A549 (cell line): ENCODE results near the gene NUDT5. TPM values are rescaled to one million over a fixed set of nuclear protein-coding genes. Genes with fewer than 3 reads are reported as not detected.
A peak's percentile ranks its signal among the peaks of the same experiment; 100 is the strongest.

Experiments used
- ATAC-seq, 2 experiments: fragments of 200-7000 bp in 1 of 2; fragments of >200 bp in 1 of 2; cut with Nextera tagmentation in 1 of 2; cut with Tn5 transposase in 1 of 2; 3 replicates each; pipeline versions ENCODE4 v1.8.0 to v1.9.1; 2018 to 2020; ENCODE audit warnings: mild to moderate bottlenecking in 1 of 2, moderate library complexity in 1 of 2
- CTCF ChIA-PET: fragments of 300-600 bp; sonication (Branson Sonifier 250); formaldehyde crosslinking; extraction: SDS; loops from one replicate; lab custom pipeline; 2021; ENCODE audit warnings: antibody characterized with exemption, inconsistent platforms; lab: Yijun Ruan, JAX
- POLR2A ChIA-PET: fragments of 350-600 bp; formaldehyde crosslinking; extraction: SDS; loops from one replicate; lab custom pipeline; 2021; ENCODE audit warnings: antibody characterized with exemption, inconsistent platforms; lab: Yijun Ruan, JAX
- DNase-seq, 2 experiments: peaks; one replicate each; pipeline versions ENCODE4 v3.0.0 to v3.0.0-alpha.2; 2011 to 2016; ENCODE audit warnings: low read depth in 1 of 2, low spot score in 1 of 2
- FAIRE-seq: peaks from 2 replicates; lab custom pipeline; 2011; peaks lifted over from hg19 to GRCh38; lab: Jason Lieb, UNC
- H3K27ac ChIP-seq, 2 experiments: fragments of >200 bp; sonication (Bioruptor Twin); formaldehyde crosslinking; 3 replicates each; pipeline ENCODE4 v1.5.1; 2016 to 2017
- H3K4me1 ChIP-seq: fragments of >200 bp; sonication (Bioruptor Twin); formaldehyde crosslinking; 3 replicates; pipeline ENCODE4 v1.6.1; 2016
- H3K4me2 ChIP-seq: fragments of >200 bp; sonication (Bioruptor Twin); formaldehyde crosslinking; 3 replicates; pipeline ENCODE4 v1.6.1; 2016
- H3K4me3 ChIP-seq: fragments of >200 bp; sonication (Bioruptor Twin); formaldehyde crosslinking; 3 replicates; pipeline ENCODE4 v1.5.1; 2016
- H3K9me3 ChIP-seq: fragments of >200 bp; sonication (Bioruptor Twin); formaldehyde crosslinking; 3 replicates; pipeline ENCODE4 v1.6.1; 2016
- CEBPB ChIP-seq, 2 experiments: fragments of >200 bp in 1 of 2; sonication (Bioruptor Twin) in 1 of 2; formaldehyde crosslinking in 1 of 2; IDR thresholded peaks; 2 replicates each; pipeline ENCODE4 v1.6.1; 2012 to 2016
- CHD2 ChIP-seq: fragments of 150-350 bp; IDR thresholded peaks from 2 replicates; pipeline ENCODE4 v1.6.1; 2014; ENCODE audit warnings: low read length; ENCODE audit not compliant: partially characterized antibody
- CHD4 ChIP-seq: fragments of 200-600 bp; sonication (generic); IDR thresholded peaks from 2 replicates; pipeline ENCODE4 v1.6.1; 2016; ENCODE audit warnings: antibody characterized with exemption, mild to moderate bottlenecking, borderline replicate concordance
- EHF ChIP-seq: fragments of 250-450 bp; sonication (Bioruptor Pico); IDR thresholded peaks from 2 replicates; pipeline ENCODE4 v1.5.0; 2020; ENCODE audit warnings: mild to moderate bottlenecking
- ESRRA ChIP-seq: fragments of 150-350 bp; IDR thresholded peaks from 2 replicates; pipeline ENCODE4 v1.6.1; 2014; ENCODE audit warnings: mild to moderate bottlenecking, low read length, borderline replicate concordance
- JUNB ChIP-seq: fragments of >200 bp; sonication (Bioruptor Twin); formaldehyde crosslinking; IDR thresholded peaks from 2 replicates; pipeline ENCODE4 v1.6.1; 2016
- KDM1A ChIP-seq: fragments of 200-600 bp; sonication (generic); IDR thresholded peaks from 2 replicates; pipeline ENCODE4 v1.6.1; 2016; ENCODE audit warnings: low read depth, mild to moderate bottlenecking
- KDM5A ChIP-seq: fragments of 200-600 bp; sonication (generic); IDR thresholded peaks from 2 replicates; pipeline ENCODE4 v1.6.1; 2016; ENCODE audit warnings: antibody characterized with exemption, mild to moderate bottlenecking
- MAFK ChIP-seq: fragments of 450-650 bp; IDR thresholded peaks from 2 replicates; pipeline ENCODE4 v1.6.1; 2014; ENCODE audit not compliant: partially characterized antibody
- MAZ ChIP-seq: fragments of 150-350 bp; IDR thresholded peaks from 2 replicates; pipeline ENCODE4 v1.6.1; 2014; ENCODE audit warnings: antibody characterized with exemption, low read depth, low read length, borderline replicate concordance
- NFE2L2 ChIP-seq: fragments of 150-350 bp; conservative IDR thresholded peaks from 2 replicates; pipeline ENCODE4 v1.6.1; 2014; ENCODE audit warnings: low read length
- NPAS2 ChIP-seq: fragments of 250-450 bp; sonication (Bioruptor Pico); IDR thresholded peaks from 2 replicates; pipeline ENCODE4 v1.8.0; 2022; ENCODE audit warnings: mild to moderate bottlenecking, moderate library complexity, borderline replicate concordance
- NR3C1 ChIP-seq: fragments of >200 bp; sonication (Bioruptor Twin); formaldehyde crosslinking; IDR thresholded peaks from 3 replicates; pipeline ENCODE4 v1.6.1; 2017
- PHF8 ChIP-seq: fragments of 200-600 bp; sonication (generic); IDR thresholded peaks from 2 replicates; pipeline ENCODE4 v1.6.1; 2016; ENCODE audit warnings: low read depth, mild to moderate bottlenecking, antibody characterized with exemption, moderate library complexity, borderline replicate concordance
- RAD21 ChIP-seq, 2 experiments: fragments of >200 bp in 1 of 2; sonication (Bioruptor Twin) in 1 of 2; formaldehyde crosslinking in 1 of 2; IDR thresholded peaks in 1 of 2; conservative IDR thresholded peaks in 1 of 2; 2 replicates in 1 of 2; 3 replicates in 1 of 2; pipeline ENCODE4 v1.6.1; 2012 to 2018; ENCODE audit warnings: inconsistent platforms in 1 of 2
- RCOR1 ChIP-seq: fragments of 150-350 bp; IDR thresholded peaks from 2 replicates; pipeline ENCODE4 v1.6.1; 2014; ENCODE audit warnings: antibody characterized with exemption, low read length, low read depth
- SREBF2 ChIP-seq: fragments of 450-650 bp; IDR thresholded peaks from 2 replicates; pipeline ENCODE4 v1.6.1; 2014; ENCODE audit warnings: mild to moderate bottlenecking, moderate library complexity
- ZC3H11A ChIP-seq: fragments of 450-650 bp; IDR thresholded peaks from 2 replicates; pipeline ENCODE4 v1.6.1; 2014; ENCODE audit warnings: antibody characterized with exemption, mild to moderate bottlenecking
- WGBS: methylation state at CpG from one replicate; pipeline ENCODE4 v1.1.6; 2017; ENCODE audit errors: missing lambda C conversion rate; 5-methylcytosine and 5-hydroxymethylcytosine counted together
- polyA plus RNA-seq, 4 experiments: library from polyadenylated mRNA; depleted of rRNA in 3 of 4; stranded (reverse); fragments of >200 nt; fragmentation: RNase III in 1 of 4; extraction: RNeasy Plus Mini Kit Qiagen cat#74134 plus additional on column Dnase treatment in 1 of 4; gene quantifications; 2 replicates in 3 of 4; 3 replicates in 1 of 4; pipeline ENCODE4 v1.2.3, GENCODE V29; 2011 to 2017
- TF ChIP-seq, protein P1 (sequence below): fragments of 150-350 bp; IDR thresholded peaks from 2 replicates; pipeline ENCODE4 v1.6.1; 2014; ENCODE audit warnings: low read depth, mild to moderate bottlenecking, low read length
- TF ChIP-seq, protein P2 (sequence below): fragments of >200 bp; sonication (Bioruptor Twin); formaldehyde crosslinking; IDR thresholded peaks from 3 replicates; pipeline ENCODE4 v1.6.1; 2016
- TF ChIP-seq, protein P3 (sequence below): fragments of >200 bp; sonication (Bioruptor Twin); formaldehyde crosslinking; IDR thresholded peaks from 2 replicates; pipeline ENCODE4 v1.6.1; 2016
- TF ChIP-seq, protein P4 (sequence below): fragments of >200 bp; sonication (Bioruptor Twin); formaldehyde crosslinking; IDR thresholded peaks from 3 replicates; pipeline ENCODE4 v1.5.1; 2016
- TF ChIP-seq, protein P5 (sequence below): fragments of 200-600 bp; sonication (generic); IDR thresholded peaks from 2 replicates; pipeline ENCODE4 v1.6.1; 2016; ENCODE audit warnings: antibody characterized with exemption, mild to moderate bottlenecking, moderate library complexity

Gene NUDT5
- polyA plus RNA-seq, 2 of the 4 experiments (the other 2 are of a cell fraction), result 146 to 190 TPM

DNA sequence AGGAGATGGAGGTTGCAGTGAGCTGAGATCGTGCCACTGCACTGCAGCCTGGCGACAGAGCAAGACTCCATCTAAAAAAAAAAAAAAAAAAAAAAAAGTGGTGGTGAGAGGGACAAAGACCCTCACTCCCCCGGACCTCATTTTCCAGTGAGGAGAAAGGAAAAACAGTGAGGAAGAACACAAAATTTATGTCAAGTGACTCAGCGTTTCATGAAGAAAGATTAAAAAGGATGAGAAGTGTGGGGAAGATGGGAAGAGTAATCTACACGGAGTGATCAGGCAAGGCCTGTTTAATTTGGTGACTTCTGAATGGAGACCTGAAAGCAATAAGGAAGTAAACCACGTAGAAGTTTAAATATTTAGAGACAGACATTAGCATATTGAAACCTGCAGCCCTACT is 7.0 kb downstream of the NUDT5 start:
- Histone ChIP-seq H3K4me1 (peaks cover 8% of the 10 kb centered on the region), H3K4me2 (no peak overlapping the region), H3K9me3 (no peaks in the 10 kb centered on the region), H3K27ac (no peak overlapping the region), H3K4me3 (no peak overlapping the region)
- peak; percentile 26 for TF ChIP-seq MAFK
- TF ChIP-seq SREBF2, result no peak
- no peak for TF ChIP-seq CHD2
- no peak for DNase-seq
- FAIRE-seq, result no peak
- CTCF ChIA-PET, result no interaction called here
- POLR2A ChIA-PET, result no interaction called here
- WGBS, result 85% methylated on average over 6 of the region's 6 CpGs
- no peak for ATAC-seq

DNA sequence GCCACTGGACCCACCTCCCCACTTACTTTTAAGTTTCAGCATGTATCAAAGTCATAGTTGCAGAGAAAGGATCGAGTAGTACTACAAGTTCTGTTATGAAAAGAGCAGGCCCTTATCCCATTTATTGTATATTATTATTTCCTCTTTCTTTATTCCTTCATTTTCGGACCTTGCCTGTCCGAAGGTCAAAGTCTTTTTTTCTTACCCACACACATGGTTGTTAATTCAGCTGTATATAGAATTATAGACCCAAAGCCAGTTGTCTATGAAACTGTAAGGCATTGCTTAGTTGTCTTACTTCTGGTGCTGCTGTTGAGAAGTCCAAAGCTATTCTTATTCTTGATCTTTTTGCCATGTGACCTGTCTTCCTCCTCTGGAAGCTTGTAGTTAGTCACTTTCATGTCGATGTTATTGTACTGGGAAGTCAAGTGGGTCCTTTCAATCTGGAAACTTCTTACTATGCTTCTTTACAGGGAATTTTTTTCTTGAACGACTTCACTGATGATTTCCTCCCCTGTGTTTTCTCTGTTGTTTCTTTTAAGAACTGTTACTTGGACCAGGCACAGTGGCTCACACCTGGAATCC is 8.3 kb downstream of the NUDT5 start:
- DNase-seq, result no peak
- Histone ChIP-seq H3K9me3 (no peaks in the 10 kb centered on the region), H3K4me2 (no peak overlapping the region), H3K4me3 (no peak overlapping the region), H3K27ac (no peak overlapping the region), H3K4me1 (no peaks in the 10 kb centered on the region)
- WGBS, result 82% methylated on average over 5 of the region's 5 CpGs
- ATAC-seq, result no peak
- ChIA-PET POLR2A (no interaction called here), CTCF (no interaction called here)
- FAIRE-seq, result no peak
- TF ChIP-seq PHF8, result no peak
- TF ChIP-seq KDM1A, result no peak
- TF ChIP-seq, protein P1, sequence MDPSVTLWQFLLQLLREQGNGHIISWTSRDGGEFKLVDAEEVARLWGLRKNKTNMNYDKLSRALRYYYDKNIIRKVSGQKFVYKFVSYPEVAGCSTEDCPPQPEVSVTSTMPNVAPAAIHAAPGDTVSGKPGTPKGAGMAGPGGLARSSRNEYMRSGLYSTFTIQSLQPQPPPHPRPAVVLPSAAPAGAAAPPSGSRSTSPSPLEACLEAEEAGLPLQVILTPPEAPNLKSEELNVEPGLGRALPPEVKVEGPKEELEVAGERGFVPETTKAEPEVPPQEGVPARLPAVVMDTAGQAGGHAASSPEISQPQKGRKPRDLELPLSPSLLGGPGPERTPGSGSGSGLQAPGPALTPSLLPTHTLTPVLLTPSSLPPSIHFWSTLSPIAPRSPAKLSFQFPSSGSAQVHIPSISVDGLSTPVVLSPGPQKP, result no peak
- no peak for TF ChIP-seq MAZ
- TF ChIP-seq, protein P2, sequence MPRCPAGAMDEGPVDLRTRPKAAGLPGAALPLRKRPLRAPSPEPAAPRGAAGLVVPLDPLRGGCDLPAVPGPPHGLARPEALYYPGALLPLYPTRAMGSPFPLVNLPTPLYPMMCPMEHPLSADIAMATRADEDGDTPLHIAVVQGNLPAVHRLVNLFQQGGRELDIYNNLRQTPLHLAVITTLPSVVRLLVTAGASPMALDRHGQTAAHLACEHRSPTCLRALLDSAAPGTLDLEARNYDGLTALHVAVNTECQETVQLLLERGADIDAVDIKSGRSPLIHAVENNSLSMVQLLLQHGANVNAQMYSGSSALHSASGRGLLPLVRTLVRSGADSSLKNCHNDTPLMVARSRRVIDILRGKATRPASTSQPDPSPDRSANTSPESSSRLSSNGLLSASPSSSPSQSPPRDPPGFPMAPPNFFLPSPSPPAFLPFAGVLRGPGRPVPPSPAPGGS, result no peak
- TF ChIP-seq, protein P3, sequence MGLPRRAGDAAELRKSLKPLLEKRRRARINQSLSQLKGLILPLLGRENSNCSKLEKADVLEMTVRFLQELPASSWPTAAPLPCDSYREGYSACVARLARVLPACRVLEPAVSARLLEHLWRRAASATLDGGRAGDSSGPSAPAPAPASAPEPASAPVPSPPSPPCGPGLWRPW, result no peak
- no peak for TF ChIP-seq RCOR1
- TF ChIP-seq, protein P4, sequence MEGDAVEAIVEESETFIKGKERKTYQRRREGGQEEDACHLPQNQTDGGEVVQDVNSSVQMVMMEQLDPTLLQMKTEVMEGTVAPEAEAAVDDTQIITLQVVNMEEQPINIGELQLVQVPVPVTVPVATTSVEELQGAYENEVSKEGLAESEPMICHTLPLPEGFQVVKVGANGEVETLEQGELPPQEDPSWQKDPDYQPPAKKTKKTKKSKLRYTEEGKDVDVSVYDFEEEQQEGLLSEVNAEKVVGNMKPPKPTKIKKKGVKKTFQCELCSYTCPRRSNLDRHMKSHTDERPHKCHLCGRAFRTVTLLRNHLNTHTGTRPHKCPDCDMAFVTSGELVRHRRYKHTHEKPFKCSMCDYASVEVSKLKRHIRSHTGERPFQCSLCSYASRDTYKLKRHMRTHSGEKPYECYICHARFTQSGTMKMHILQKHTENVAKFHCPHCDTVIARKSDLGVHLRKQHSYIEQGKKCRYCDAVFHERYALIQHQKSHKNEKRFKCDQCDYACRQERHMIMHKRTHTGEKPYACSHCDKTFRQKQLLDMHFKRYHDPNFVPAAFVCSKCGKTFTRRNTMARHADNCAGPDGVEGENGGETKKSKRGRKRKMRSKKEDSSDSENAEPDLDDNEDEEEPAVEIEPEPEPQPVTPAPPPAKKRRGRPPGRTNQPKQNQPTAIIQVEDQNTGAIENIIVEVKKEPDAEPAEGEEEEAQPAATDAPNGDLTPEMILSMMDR, result no peak
- TF ChIP-seq ESRRA, result no peak
- no peak for TF ChIP-seq EHF (CRISPR knock-in tag)
- TF ChIP-seq JUNB, result no peak
- no peak for TF ChIP-seq NFE2L2
- no peak for TF ChIP-seq NR3C1
- no peak for TF ChIP-seq KDM5A
- no peak for TF ChIP-seq CHD4
- TF ChIP-seq, protein P5, sequence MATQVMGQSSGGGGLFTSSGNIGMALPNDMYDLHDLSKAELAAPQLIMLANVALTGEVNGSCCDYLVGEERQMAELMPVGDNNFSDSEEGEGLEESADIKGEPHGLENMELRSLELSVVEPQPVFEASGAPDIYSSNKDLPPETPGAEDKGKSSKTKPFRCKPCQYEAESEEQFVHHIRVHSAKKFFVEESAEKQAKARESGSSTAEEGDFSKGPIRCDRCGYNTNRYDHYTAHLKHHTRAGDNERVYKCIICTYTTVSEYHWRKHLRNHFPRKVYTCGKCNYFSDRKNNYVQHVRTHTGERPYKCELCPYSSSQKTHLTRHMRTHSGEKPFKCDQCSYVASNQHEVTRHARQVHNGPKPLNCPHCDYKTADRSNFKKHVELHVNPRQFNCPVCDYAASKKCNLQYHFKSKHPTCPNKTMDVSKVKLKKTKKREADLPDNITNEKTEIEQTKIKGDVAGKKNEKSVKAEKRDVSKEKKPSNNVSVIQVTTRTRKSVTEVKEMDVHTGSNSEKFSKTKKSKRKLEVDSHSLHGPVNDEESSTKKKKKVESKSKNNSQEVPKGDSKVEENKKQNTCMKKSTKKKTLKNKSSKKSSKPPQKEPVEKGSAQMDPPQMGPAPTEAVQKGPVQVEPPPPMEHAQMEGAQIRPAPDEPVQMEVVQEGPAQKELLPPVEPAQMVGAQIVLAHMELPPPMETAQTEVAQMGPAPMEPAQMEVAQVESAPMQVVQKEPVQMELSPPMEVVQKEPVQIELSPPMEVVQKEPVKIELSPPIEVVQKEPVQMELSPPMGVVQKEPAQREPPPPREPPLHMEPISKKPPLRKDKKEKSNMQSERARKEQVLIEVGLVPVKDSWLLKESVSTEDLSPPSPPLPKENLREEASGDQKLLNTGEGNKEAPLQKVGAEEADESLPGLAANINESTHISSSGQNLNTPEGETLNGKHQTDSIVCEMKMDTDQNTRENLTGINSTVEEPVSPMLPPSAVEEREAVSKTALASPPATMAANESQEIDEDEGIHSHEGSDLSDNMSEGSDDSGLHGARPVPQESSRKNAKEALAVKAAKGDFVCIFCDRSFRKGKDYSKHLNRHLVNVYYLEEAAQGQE, result no peak
- TF ChIP-seq NPAS2 (CRISPR knock-in tag), result no peak
- no peak for TF ChIP-seq ZC3H11A
- no peak for TF ChIP-seq CEBPB (IDR thresholded peaks at IDR 0.05)
- TF ChIP-seq RAD21 (conservative IDR thresholded peaks at IDR 0.05 in 1 of 2, IDR thresholded peaks at IDR 0.05 in 1 of 2), result no peak
